Fibroblast of skin of back (primary cell): ENCODE measurements around the gene STPG3. TPM values are rescaled to one million over a fixed set of nuclear protein-coding genes. Genes with fewer than 3 reads are reported as not detected.
A peak's percentile ranks its signal among the peaks of the same experiment; 100 is the strongest.

Source experiments
- DNase-seq: peaks from one replicate; pipeline ENCODE4 v3.0.0-alpha.2; 2013
- polyA plus RNA-seq, 2 experiments: library from polyadenylated mRNA; unstranded; fragments of 120-200 nt; gene quantifications; one replicate each; pipeline ENCODE4 v1.2.1, GENCODE V29; 2013; ENCODE audit not compliant: insufficient read length in 2 of 2

Gene STPG3
- 0.30 TPM for polyA plus RNA-seq (2013, experiment 1 of 2; ENCODE audit: insufficient read length)
- 0.20 TPM for polyA plus RNA-seq (2013, experiment 2 of 2; ENCODE audit: insufficient read length)

DNA sequence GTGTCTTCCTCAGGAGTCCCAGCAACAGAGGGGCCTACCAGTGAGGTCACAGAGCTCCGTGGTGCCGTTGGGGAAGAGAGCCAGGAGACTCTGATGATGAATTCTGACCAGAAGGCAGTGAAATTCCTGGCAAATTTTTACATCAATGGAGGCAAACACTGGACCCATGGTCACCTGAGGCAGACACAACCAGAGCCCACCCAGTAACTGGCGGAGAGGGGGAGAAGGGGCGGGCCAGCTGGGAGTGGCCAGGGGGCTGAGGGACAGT is at the start of gene STPG3:
TSS of gene STPG3 (plus strand) at position 93 of the 268 bp plus-strand sequence. CDS start at position 94, 1 bp downstream.
- DNase-seq: no peak

DNA sequence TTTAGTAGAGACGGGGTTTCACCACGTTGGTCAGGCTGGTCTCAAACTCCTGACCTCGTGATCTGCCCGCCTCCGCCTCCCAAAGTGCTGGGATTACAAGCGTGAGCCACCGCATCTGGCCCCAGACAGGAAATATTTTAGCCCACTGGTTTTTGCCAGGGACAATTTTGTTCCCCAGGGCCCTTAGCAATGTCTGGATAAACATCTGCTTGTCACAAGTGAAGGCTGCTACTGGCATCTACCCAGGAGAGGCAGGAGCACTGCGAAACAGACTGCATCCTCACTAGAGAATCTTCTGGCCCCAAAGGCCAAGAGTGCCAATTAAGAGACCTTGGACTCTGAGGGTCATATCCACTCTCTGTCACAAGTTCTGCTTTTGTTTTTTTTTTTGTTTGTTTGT is 48.1 kb upstream of the STPG3 start:
- peak; percentile 35 for DNase-seq

GRCh38 chr9:137204731-137205125 is 46.4 kb upstream of the STPG3 start:
- DNase-seq: no peak

GRCh38 chr9:137205126-137206069 is 45.7 kb upstream of the STPG3 start, which contains the start of the genes NDOR1 and TMEM203:
NDOR1 (plus strand) TSS chr9:137205700; CDS start chr9:137205778, 78 bp downstream.
TMEM203 (minus strand) TSS chr9:137205648; CDS start chr9:137205414, 234 bp downstream.
- peak; percentile 87 for DNase-seq

GRCh38 chr9:137206602-137207001 is 44.5 kb upstream of the STPG3 start:
- no peak for DNase-seq

DNA sequence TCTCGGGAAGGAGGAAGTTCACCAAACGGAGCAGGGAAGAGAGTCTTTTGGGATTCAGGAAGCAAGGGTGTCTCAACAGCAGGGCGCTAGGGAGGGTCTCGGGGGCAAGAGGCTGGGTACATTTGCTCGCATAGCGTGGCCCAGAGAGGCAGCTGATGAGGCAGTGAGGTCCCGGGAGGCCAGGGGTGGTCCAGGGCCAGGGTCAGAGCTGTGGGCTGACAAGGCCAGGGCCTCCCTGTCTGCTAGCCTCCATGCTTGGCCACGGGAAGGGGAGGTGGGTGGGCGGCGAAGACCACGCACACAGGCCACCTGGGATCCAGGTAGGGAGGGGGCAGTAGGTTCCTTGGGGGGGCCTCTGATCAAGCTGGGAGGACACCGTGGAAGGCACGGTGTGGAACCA is 39.6 kb upstream of the STPG3 start:
- DNase-seq: no peak

GRCh38 chr9:137212520-137212919 is 38.6 kb upstream of the STPG3 start:
- DNase-seq: no peak

- DNase-seq: no peak
These were observed 37.7 kb upstream of the STPG3 start for GRCh38 chr9:137213160-137214060.

- DNase-seq: no peak
These were observed 36.5 kb upstream of the STPG3 start for GRCh38 chr9:137214620-137215019.

GRCh38 chr9:137215196-137215986 is 35.7 kb upstream of the STPG3 start:
- no peak for DNase-seq

DNA sequence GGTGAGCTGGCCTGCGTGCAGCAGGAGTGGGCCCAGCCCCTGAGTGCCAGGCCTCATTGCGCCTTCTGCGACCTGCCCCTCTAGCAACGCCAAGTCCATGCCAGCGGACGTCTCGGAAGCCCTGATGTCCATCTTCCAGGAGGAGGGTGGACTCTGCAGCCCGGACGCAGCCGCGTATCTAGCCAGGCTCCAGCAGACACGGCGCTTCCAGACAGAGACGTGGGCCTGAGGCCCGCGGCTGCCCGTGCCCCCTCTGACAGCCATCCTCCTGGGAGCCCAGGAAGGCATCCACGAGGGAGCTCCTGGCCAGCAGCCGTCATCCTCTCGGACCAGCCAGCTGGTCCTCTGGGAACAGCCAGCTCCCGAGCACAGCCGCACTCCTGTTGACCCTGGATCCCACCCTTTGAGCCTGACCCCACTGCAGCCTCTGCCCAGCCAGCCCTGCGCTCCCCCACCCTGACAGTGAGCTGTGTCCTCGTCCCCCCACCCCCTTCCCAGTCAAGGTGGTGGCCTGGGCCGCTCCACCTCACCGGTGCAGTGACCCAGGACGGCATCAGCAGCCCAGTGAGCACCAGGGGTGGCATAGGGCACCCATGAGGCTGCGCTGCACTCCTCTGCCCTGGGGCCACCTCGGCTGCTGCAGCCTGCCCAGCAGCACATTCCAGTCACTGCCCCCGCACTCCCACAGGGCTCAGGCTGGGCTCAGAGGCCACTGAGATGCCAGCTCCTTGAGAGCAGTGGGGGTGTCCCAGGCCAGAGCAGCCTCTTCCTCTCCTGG is 34.7 kb upstream of the STPG3 start:
- no peak for DNase-seq

- DNase-seq: no peak
These were observed 33.5 kb upstream of the STPG3 start for GRCh38 chr9:137217276-137218211.

- DNase-seq: no peak
These were observed 32.8 kb upstream of the STPG3 start for GRCh38 chr9:137218212-137218753.

- DNase-seq: peak; percentile 50
These were observed 32.3 kb upstream of the STPG3 start for GRCh38 chr9:137218754-137219271.

DNA sequence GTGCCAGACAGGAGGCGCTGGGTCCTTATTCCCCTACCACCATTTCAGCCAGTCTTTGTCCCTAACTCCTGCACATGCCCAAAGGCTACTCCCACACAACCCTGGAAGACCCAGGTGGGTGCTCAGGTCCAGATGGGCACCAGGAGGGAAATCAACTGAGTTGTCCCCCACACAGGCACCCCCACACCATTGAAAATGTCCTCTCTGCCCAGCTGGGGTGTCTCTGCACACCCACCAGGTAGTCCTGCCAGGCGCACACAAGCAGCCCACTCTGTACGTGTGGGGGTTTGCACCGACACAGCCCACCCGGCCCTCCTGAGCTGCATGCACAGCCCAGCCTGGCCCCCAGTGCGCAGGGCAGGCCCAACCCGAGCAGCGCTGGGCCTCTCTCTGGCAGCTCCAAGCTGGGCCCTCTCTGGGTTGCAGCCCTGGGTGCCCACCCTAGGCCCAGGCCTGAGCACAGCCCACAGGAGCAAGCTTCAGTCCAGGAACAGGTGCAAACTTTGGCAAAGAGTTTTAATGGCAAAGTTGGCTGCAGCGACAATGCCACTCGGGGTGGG is 31.2 kb upstream of the STPG3 start:
- no peak for DNase-seq

GRCh38 chr9:137220317-137221094 is 30.6 kb upstream of the STPG3 start:
- no peak for DNase-seq

- DNase-seq: no peak
These were observed 30.0 kb upstream of the STPG3 start for GRCh38 chr9:137221095-137221505.

DNA sequence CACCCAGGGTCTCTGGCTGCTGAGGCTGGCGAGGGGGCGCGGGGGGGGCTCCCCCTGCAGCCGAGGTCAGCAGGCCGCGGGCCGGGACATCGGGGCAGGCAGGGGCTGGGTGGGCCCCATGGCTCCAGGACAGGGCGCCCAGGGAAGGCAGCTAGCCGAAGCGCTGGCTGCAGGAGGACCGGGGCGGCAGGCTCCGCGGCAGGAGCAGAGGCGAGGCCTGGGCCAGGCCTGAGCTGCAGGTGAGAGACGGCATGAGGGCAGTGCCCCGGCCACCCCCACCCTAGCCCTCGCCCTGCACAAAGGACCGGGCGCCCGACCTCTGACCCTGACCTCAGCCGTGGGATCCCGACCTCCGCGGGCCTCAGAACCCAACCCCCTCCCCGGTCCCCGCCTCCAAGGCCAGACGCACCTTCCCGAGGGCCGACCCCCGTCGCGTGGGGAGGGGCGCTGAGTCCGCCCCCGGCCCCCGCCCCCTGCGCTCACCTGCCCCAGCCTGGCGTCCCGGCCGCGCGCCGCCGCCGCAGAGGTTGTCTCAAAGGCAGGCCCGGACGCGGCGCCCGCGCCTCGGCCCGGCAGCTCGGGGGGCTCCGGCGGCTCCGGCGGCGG is 29.5 kb upstream of the STPG3 start:
- no peak for DNase-seq
